HS-27A (cell line): Measurements from ENCODE around the gene PTPN5.

Experiments
- DNase-seq: peaks from one replicate; pipeline ENCODE4 v3.0.0-alpha.2; 2012; ENCODE audit warnings: low read depth, missing footprints

The PTPN5 gene

DNA sequence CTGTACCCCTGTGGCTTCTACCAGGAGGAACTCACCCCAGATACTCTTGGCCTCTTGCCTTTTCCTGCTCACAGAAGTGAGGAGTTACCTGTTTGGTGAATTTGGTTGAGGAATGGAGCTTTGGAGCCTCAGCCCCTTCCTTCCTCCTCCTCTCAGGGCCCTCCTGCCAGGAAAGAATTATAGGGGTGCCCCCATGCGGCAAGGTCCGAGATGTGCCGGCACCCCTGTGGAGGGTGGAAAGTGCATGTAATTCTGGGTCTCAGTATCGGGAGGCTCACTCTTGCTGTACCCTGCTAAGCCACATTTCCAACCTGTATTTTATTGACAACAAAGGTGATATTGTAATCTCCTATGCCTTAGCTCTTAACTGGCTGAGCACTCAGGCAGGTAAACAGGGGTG lies 51.9 kb downstream of the PTPN5 start:
- DNase-seq, result no peak

DNA sequence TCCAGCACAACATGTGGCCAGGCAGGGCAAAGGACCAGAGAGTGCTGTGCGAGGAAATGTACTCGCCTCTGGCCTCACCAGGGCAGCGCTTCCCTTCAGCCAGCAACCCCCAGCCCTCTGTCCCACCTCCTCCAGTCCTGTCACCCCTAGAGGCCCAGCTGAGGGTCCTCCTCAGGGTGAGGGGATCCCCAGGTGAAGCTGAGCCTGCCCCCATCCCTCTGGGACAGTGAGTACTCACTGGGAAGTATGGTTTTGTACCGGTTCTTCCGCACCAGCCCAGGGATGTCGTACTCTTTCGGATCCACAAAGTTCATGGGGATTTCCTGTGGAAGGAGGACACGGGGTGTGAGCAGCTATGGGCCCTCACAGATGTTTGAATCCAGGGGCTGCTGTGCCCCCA lies 54.0 kb downstream of the PTPN5 start:
- DNase-seq, result no peak

GRCh38 chr11:18736590-18737148 lies 54.9 kb downstream of the PTPN5 start:
- DNase-seq, result no peak

DNA sequence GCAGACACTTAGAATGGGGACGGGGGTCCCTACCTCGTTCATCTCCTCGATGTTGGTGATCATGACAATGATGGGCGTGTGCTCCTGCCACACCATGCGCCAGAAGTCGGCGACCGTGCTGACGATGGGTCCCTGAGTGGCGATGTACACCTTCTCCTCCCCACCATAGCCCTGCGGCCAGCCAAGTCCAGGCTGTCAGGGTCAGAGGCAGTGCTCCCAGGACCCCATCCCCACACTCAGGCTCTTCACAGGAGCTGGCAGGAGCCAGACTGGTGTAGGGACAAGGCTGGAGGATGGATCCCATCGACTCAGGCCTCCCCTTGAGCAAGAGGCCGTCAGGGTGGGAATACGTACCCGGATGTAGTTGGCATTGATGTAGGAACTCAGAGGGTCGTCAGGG lies 58.4 kb downstream of the PTPN5 start:
- no peak for DNase-seq

DNA sequence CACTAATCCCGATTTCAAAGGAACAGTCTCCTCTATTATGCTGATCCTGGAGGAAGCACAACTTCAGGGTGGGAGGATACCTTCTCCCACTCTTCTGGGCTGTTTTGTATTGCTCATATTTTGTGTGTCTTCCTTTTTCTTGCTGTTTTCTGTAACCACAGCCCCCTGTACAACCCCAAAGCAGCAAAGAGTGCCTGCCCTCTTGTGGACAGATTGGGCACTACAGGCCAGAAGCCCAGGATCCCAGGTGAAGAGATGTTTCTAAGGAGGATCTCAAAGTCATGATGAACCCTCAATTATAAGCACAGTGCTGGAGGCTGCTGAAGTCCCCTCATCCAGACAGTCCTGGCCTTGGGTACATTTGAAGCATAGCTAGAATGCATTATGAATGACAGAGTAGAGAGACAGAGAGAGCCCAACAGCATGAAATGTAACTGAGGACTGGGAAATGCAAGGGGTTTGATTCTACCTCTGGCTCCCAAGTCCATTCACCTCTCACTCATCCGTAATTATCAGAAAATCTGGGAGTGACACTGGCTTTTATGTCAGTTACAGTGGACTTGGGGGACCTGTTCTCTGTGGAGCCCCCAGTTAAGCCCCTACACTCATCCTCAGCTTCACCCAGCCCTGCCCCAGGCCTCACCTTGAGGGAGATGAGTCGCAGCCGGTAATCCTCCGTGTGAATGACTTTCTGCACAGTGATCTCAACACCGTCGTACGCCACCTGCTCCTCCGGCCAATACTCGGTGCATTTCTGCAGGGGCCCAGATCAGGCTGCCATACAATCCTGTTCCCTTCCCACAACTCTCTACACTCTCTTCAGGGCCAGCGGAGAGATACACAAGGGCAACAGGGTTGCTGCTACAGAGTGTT lies 59.4 kb downstream of the PTPN5 start:
- DNase-seq, result peak; percentile 27

DNA sequence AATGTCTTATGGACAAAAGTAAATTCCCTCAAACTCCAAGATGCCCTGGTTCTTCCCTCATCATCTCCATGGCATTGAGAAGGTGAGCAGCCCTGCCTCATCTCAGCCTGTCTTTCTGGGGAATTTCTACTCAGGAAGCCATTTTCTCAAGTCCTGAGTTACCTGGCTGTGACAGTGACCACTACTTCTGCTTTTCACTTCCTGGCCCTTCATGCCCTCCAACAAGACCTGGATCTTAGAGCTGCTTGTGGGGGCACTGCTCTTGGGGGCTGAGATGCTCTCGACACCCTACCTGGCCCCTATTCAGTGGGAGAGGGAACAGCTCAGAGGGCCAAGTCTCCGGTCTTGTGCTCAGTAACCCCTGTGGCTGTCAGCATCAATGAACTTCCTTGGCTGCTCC lies 60.2 kb downstream of the PTPN5 start:
- DNase-seq, result no peak

- DNase-seq, result no peak
Measured at GRCh38 chr11:18730020-18730419, 61.6 kb downstream of the PTPN5 start.

- no peak for DNase-seq
Measured at GRCh38 chr11:18729426-18729825, 62.2 kb downstream of the PTPN5 start.

GRCh38 chr11:18728658-18729057 lies 62.9 kb downstream of the PTPN5 start:
- DNase-seq, result no peak

DNA sequence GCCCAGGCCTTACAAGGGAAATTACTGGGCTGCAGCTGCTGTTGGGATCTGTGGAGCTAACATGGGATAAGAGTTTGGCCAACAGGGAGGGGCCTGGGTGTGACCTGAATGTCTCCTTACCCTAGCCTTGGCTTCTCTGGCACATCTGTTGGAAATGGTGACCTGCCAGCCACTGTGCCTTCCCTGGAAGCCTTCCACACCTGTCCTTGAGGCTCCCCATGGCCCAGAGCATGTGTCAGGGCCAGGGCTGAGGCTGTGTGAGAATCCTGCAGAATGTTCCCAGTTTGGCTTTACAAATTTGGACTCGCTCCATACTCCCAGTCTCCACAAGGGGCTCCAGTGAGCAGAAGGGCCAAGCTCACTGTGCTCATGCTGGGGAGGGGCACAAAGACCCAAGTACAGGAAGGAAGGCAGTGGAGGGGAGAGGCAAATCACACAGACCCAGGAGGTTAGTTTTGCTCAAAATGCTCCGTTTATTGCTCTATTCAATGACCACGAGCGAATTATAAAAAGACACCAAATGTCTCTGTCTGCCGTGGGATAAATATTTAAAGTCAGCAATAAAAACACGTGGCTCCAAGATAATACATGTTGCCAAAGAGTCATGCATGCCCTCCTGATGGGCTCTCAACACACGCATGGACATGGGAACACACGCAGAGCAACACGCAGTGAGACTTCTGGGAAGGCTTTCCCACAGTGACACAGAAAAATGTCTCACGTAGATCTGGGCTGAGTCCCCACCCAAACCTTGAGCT lies 63.9 kb downstream of the PTPN5 start:
- DNase-seq, result no peak

GRCh38 chr11:18726040-18726439 lies 65.6 kb downstream of the PTPN5 start, which contains the start of gene IGSF22:
Gene IGSF22 (minus strand): TSS chr11:18726188. CDS start chr11:18724236, 1,952 bp downstream.
- DNase-seq, result no peak

GRCh38 chr11:18723991-18724390 lies 67.6 kb downstream of the PTPN5 start:
- DNase-seq, result no peak

DNA sequence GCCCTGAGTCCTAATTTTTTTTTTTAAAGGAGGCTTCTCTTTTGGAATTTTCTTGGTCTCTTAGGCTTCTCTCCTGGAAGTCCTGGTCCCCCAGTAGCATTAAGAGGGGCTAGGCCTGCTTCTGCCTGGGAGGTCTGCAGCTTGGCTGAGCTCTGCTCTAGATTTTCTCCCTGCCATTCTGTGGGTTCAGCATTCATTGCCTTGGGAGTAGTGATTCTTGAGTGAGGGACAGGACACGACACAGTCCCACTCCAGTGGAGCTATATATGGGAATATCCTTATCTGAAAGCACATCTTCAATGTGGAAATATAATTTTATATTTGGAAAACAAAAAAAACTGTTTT lies 69.3 kb downstream of the PTPN5 start:
- DNase-seq, result no peak

DNA sequence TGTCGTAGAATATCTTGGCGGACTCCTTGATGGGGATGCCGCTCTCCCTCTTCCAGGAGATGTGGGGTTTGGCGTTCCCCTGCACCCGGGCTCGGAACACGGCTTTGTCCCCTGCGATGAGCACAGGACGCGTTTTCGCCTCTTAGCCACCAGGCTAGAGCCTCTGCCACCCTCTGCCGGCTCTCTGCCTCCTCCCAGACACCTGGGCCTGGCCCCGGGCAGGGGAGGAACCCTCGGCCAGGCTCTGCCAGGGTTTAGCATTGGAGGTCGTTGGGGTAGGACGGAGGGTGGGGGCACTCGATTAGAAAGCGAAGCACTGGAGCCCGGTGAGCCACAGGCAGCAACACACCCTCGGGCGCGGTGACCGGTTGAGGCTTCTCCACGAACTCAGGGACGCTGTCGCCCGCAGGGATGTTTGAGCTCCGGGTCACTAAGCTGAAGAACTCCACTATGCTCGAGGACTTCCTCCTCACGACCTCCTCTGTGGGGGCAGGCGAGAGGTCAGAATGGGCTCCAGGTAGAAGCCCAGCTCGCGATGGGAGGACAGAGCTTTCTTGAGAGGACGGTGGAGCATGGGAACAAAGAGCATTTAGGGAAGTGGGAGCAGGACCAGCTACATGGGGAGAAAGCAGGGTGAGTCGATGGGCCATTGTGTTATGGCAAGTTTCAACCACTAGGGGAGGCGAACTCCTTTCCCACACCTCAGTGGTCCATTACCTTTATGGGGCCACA lies 69.9 kb downstream of the PTPN5 start:
- DNase-seq, result no peak

DNA sequence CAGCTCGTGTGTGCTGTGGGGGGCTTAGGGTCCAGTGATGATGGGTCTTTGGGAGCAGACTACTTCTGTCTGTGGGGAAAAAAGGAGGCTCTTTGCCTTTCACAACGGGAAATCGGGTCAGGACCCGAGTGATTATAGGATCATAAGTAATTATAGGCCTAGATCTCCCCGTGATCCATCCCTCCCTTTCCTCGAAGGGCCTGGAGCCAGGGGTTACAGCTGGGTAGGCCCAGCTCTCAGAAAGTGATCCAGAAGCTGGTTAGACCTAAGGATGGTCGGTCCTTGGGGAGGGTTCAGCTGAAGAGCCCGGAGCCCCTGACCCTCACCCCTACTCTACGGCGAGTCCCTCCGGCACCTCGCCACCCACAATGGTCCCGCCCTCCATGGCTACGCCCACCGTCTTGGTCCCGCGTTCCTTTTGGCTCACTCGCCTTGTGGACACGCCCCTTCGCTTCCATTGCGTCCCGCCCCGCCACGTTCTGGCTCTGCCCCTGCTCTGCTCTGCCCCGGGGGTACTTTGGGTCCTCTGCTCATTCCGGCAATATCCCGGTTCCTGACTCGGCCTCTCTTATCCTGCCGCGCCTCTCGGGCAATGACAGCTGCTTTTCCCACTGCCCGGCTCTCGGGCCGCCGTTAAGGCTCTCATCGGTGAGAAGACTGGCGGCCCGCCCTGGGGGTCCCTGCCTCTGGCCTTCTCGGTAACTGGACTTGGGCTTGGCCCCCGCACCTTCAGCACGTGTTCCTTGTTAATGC lies 70.6 kb downstream of the PTPN5 start:
- no peak for DNase-seq

DNA sequence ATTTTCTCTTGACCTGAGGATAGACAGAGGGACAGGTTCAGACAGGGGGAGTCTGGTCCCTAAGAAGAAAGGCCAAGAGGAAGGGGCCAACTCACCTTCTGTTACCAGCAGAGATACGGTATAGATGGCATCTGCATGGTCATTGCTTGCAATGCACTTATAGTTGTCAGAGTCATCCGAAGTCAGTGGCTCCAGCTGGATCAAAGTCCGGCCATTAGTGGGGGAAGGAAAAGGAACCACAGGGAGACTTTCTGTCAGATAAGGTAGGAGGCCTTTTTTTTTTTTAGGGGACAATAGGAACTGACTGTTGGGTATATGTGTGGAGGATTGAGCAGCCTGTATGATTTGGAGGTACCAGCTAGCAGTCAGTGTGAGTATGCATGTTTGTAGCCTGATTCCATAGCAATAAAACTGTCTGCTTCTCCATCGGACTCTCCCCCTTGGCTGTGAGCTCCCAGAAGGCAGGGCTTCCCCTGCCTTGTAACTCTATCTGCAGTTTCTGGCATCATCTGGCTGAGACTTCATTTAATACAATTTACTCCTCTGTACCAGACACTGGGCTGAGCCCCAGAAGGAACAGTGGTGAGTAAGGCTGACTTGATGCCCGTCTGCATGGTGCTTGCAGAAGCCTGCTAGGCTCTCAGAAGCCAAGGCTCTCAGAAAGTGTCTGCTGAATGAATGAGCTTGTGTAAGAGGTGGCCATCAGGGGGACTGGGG lies 71.3 kb downstream of the PTPN5 start:
- DNase-seq, result no peak

DNA sequence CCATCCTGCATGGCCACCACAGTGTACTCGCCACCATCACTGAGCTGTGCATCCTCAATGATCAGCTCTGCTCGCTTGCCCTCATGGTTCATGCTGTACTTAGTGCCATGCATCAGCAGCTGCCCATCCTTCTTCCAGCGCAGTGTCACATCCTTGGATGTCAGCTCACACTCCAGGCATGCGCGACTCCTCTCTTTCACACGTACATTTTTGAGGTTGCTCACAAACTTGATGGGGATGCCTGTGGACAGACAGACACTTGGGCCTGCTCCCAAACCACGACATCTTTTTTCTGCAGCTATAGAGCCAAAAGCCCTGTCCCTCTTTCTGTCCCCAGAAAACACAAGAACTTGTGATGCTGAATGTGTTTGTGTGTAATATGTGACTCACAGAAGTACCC lies 76.1 kb downstream of the PTPN5 start:
- DNase-seq, result no peak

- DNase-seq, result no peak
Measured at GRCh38 chr11:18714443-18714780, 77.2 kb downstream of the PTPN5 start.

GRCh38 chr11:18713646-18714442 lies 77.8 kb downstream of the PTPN5 start:
- no peak for DNase-seq

GRCh38 chr11:18710545-18710944 lies 81.1 kb downstream of the PTPN5 start:
- DNase-seq, result no peak
